GM10266 (cell line): Measurements from ENCODE around the gene E2F6.
"Not testable (repeated sequence)": the region's sequence is repeated elsewhere in the genome, so short reads cannot be mapped to it uniquely, and the experiment has no call there.

Source experiments
- DNase-seq: peaks from one replicate; pipeline ENCODE4 v3.0.0; 2012; ENCODE audit errors: extremely low spot score
- TF ChIP-seq, protein P1 (sequence below): IDR thresholded peaks from 2 replicates; pipeline ENCODE4 v1.5.1; 2012; ENCODE audit warnings: mild to moderate bottlenecking, low read depth; ENCODE audit not compliant: control insufficient read depth, insufficient read depth; ENCODE audit errors: missing control alignments

The E2F6 gene

DNA sequence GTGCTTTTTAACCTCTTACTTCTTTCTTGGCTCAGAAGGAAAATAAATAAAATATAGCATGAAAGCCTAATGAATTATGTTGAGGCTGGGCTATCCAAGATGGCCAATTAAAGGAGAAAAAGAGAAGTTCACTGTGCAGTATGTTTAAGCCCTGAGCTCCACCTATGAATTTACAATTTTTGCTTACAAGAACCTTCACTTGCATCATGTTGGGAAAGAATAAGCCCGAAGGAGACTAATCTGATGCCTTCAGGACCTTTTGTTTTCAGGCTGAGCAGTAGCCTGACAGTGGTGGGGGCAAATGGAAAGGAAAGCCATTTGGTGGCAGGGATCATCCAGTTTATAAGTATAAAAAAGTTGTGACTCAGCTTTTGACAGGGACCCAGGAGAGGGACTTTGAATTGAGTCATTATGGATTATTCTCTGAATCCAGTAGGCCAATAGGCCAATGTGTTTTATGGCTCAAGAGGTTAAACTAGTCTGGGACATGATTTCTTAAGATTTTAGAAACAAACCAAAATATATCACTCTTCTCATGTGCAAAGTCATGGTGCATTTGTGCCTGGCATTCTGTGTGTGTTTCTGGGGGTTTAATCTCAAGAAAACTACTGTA is 56.9 kb downstream of the E2F6 start:
- TF ChIP-seq, protein P1, sequence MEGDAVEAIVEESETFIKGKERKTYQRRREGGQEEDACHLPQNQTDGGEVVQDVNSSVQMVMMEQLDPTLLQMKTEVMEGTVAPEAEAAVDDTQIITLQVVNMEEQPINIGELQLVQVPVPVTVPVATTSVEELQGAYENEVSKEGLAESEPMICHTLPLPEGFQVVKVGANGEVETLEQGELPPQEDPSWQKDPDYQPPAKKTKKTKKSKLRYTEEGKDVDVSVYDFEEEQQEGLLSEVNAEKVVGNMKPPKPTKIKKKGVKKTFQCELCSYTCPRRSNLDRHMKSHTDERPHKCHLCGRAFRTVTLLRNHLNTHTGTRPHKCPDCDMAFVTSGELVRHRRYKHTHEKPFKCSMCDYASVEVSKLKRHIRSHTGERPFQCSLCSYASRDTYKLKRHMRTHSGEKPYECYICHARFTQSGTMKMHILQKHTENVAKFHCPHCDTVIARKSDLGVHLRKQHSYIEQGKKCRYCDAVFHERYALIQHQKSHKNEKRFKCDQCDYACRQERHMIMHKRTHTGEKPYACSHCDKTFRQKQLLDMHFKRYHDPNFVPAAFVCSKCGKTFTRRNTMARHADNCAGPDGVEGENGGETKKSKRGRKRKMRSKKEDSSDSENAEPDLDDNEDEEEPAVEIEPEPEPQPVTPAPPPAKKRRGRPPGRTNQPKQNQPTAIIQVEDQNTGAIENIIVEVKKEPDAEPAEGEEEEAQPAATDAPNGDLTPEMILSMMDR, result no peak
- DNase-seq, result no peak

DNA sequence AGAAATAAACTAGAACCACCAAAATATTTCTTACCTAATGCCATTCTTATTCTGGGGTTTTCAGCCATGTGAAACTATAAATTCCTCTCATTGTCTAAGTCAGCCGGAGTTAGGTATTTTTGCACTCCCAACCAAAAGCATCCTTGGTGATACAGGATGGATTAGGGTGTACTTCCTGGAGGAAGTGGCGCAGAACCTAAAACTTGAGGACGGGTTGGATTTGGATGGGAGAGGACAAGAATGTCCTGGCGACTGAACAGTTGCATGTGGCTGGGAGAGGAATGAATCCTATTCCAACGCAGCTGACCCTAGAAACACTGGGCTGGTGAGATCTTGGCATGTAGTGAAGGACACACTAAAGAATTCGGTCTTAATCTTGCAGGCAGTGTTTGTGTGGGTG is 58.5 kb downstream of the E2F6 start:
- TF ChIP-seq, protein P1, result no peak

DNA sequence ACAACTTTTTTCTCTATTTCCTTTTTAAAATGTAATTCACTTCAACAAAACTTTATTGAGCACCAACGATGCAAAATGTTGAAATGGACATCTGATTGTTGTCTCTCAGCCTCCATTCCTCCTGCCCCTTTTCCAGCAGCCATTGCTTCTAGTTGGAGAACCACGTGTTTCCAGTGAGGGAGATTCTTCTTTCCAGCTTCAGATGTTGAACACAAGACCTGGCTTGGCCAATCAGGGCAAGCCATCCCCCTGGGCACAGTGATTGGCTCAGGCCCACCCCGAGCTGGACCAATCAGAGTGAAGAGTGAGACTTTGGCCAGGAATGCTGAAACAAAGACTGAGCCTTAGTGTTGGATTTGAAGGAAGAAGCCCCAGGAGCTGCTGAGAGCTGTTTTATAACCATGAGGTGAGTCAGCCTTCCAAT is 59.0 kb downstream of the E2F6 start:
- TF ChIP-seq, protein P1, result no peak
- no peak for DNase-seq

More for the DNA sequence above, 58.5 kb downstream of the E2F6 start:
- DNase-seq, result no peak

- TF ChIP-seq, protein P1, result no peak
- DNase-seq, result no peak
These were observed 59.5 kb downstream of the E2F6 start for GRCh38 chr2:11406267-11406957.

GRCh38 chr2:11405599-11406266 is 60.2 kb downstream of the E2F6 start:
- TF ChIP-seq, protein P1, result no peak
- no peak for DNase-seq

GRCh38 chr2:11405074-11405406 is 60.9 kb downstream of the E2F6 start:
- DNase-seq, result not testable (repeated sequence)

- DNase-seq, result no peak
- TF ChIP-seq, protein P1, result no peak
These were observed 61.4 kb downstream of the E2F6 start for GRCh38 chr2:11404376-11405073.
